DOHH2 (cell line): ENCODE measurements around the gene GRK4.

Source experiments
- H3F3A ChIP-seq: fragments of 200-600 bp; sonication (generic), shearing (Covaris generic); 2 replicates; pipeline ENCODE4 v1.6.0; 2016; ENCODE audit warnings: antibody characterized with exemption, mild to moderate bottlenecking; ENCODE audit not compliant: control insufficient read depth, insufficient read depth
- H3K27ac ChIP-seq: fragments of 200-600 bp; sonication (generic); 2 replicates; pipeline ENCODE4 v1.5.1; 2014; ENCODE audit warnings: low read depth, mild to moderate bottlenecking, low read length, moderate library complexity
- H3K27me3 ChIP-seq: fragments of 200-600 bp; sonication (generic); 2 replicates; pipeline ENCODE4 v1.6.1; 2014; ENCODE audit warnings: mild to moderate bottlenecking, low read length, mixed read lengths; ENCODE audit not compliant: control insufficient read depth
- H3K36me3 ChIP-seq: fragments of 200-600 bp; sonication (generic); 2 replicates; pipeline ENCODE4 v1.6.1; 2014; ENCODE audit warnings: mild to moderate bottlenecking, low read length, moderate library complexity, mixed read lengths; ENCODE audit not compliant: control insufficient read depth
- H3K4me1 ChIP-seq: fragments of 200-600 bp; sonication (generic); 2 replicates; pipeline ENCODE4 v1.6.1; 2014; ENCODE audit warnings: mild to moderate bottlenecking, low read length, mixed read lengths; ENCODE audit not compliant: control insufficient read depth
- H3K4me2 ChIP-seq: fragments of 200-600 bp; sonication (generic); 2 replicates; pipeline ENCODE4 v1.6.0; 2014; ENCODE audit warnings: mild to moderate bottlenecking, low read length, moderate library complexity
- H3K4me3 ChIP-seq: fragments of 200-600 bp; sonication (generic); 2 replicates; pipeline ENCODE4 v1.5.1; 2014; ENCODE audit warnings: mild to moderate bottlenecking, low read length, mixed read lengths
- H3K79me2 ChIP-seq: fragments of 200-600 bp; sonication (generic); 2 replicates; pipeline ENCODE4 v1.6.1; 2014; ENCODE audit warnings: mild to moderate bottlenecking, low read length, mixed read lengths; ENCODE audit not compliant: control insufficient read depth
- H3K9me2 ChIP-seq: fragments of 200-600 bp; sonication (generic); replicated peaks from 2 replicates; pipeline ENCODE4 v1.6.1; 2014; ENCODE audit warnings: mild to moderate bottlenecking, low read length, mixed read lengths; ENCODE audit not compliant: control insufficient read depth
- H3K9me3 ChIP-seq: fragments of 200-600 bp; sonication (generic); 2 replicates; pipeline ENCODE4 v1.6.1; 2014; ENCODE audit warnings: antibody characterized with exemption, low read length, mixed read lengths; ENCODE audit not compliant: control insufficient read depth, insufficient read depth
- H4K20me1 ChIP-seq: fragments of 200-600 bp; sonication (generic); 2 replicates; pipeline ENCODE4 v1.6.0; 2014; ENCODE audit warnings: low read depth, mild to moderate bottlenecking, antibody characterized with exemption, low read length, moderate library complexity; ENCODE audit not compliant: control insufficient read depth, insufficient read depth
- EZH2phosphoT487 ChIP-seq: fragments of 200-600 bp; sonication (generic); IDR thresholded peaks from 2 replicates; pipeline ENCODE4 v1.6.1; 2017; ENCODE audit warnings: borderline replicate concordance, mild to moderate bottlenecking, antibody characterized with exemption, low read length, moderate library complexity, mixed read lengths
- TF ChIP-seq, protein P1 (sequence below): fragments of 200-600 bp; sonication (generic); IDR thresholded peaks from one replicate; pipeline ENCODE4 v1.5.1; 2014; ENCODE audit warnings: antibody characterized with exemption, mild to moderate bottlenecking, low read depth, low read length; ENCODE audit not compliant: poor library complexity, severe bottlenecking

The GRK4 gene

DNA sequence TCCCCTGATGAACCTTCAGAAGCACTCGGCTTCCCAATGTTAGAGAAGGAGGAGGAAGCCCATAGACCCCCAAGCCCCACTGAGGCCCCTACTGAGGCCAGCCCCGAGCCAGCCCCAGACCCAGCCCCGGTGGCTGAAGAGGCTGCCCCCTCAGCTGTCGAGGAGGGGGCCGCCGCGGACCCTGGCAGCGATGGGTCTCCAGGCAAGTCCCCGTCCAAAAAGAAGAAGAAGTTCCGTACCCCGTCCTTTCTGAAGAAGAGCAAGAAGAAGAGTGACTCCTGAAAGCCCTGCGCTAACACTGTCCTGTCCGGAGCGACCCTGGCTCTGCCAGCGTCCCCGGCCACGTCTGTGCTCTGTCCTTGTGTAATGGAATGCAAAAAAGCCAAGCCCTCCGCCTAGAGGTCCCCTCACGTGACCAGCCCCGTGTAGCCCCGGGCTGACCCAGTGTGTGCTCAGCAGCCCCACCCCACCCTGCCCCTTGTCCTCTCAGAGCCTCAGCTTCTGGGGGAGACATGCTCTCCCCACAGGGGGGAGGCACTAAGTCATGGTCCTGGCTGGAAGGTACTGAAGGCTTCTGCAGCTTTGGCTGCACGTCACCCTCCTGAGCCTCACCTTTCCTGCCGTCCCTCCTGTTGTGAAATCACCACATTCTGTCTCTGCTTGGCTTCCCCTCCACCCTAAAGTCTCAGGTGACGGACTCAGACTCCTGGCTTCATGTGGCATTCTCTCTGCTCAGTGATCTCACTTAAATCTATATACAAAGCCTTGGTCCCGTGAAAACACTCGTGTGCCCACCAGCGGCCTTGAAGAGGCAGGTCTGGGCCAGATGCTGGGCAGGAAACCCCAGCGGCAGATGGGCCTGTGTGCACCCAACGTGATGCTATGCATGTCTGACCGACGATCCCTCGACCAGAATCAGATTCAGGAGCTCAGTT lies 34.9 kb upstream of the GRK4 start:
- peaks cover 34% of the 10 kb centered on the region for H3K36me3 ChIP-seq
- peaks cover 13% of the 10 kb centered on the region for H3K79me2 ChIP-seq
- no peak overlapping the region for H3K4me3 ChIP-seq
- no peak overlapping the region for H3K27ac ChIP-seq
- no peak for TF ChIP-seq EZH2phosphoT487
- TF ChIP-seq, protein P1, sequence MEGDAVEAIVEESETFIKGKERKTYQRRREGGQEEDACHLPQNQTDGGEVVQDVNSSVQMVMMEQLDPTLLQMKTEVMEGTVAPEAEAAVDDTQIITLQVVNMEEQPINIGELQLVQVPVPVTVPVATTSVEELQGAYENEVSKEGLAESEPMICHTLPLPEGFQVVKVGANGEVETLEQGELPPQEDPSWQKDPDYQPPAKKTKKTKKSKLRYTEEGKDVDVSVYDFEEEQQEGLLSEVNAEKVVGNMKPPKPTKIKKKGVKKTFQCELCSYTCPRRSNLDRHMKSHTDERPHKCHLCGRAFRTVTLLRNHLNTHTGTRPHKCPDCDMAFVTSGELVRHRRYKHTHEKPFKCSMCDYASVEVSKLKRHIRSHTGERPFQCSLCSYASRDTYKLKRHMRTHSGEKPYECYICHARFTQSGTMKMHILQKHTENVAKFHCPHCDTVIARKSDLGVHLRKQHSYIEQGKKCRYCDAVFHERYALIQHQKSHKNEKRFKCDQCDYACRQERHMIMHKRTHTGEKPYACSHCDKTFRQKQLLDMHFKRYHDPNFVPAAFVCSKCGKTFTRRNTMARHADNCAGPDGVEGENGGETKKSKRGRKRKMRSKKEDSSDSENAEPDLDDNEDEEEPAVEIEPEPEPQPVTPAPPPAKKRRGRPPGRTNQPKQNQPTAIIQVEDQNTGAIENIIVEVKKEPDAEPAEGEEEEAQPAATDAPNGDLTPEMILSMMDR = no peak
- no peaks in the 10 kb centered on the region for H4K20me1 ChIP-seq
- H3K4me1 ChIP-seq = peaks cover 27% of the 10 kb centered on the region
- H3F3A ChIP-seq = peaks cover 6% of the 10 kb centered on the region; the same call in 1 of the 2 replicates
- no peaks in the 10 kb centered on the region for H3K27me3 ChIP-seq
- H3K9me3 ChIP-seq = no peaks in the 10 kb centered on the region
- no peaks in the 10 kb centered on the region for H3K9me2 ChIP-seq
- H3K4me2 ChIP-seq = no peak overlapping the region

DNA sequence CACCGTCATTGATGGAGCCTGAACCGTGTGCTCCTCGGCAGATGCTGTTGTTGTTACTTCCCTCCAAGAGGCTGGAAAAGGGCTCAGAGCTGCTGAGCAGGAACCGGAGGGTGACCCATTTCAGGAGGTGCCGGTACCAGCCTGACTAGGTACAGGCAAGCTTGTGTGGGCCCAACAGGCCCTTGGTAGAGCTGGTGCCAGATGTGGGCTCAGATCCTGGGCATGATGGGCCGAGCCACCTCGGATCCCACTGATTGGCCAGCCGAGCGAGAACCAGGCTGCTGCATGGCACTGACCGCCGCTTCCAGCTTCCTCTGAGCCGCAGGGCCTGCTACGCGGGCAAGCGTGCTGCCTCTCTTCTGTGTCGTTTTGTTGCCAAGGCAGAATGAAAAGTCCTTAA lies 33.9 kb upstream of the GRK4 start:
- no peak overlapping the region for H3K4me2 ChIP-seq

DNA sequence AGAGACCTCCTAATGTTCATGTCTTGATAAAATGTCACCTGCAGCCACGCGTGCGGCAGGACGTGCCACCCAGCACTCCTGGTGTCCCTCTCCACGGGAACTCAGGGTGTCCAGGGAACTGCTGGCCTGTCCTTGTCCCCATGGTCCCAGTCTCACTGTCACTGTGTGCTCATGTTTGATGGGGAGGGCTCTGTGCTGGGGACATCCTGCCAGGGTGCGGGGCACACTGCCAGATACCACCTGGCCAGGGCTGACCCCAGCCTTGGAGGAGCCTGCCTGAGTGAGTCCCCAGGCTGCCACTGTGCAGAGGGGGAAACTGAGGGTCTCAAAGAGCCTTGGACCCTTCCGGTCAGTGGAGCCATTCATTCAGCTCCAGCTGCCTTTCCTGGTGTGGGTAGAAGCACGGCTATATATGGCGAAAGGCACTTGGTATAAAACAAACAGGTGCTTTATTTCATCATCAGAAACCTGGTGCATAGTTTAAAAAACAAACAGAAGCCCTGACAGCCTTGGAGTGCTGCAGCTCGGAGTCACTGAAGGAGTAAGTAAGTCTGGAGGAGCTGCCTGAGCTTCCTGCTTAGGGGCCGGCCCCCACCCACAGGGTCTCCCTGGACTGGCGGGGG lies 33.1 kb upstream of the GRK4 start:
- H3K27ac ChIP-seq = no peak overlapping the region
- H3K4me2 ChIP-seq = no peak overlapping the region
- no peak for TF ChIP-seq EZH2phosphoT487
- TF ChIP-seq, protein P1 = no peak
- peaks cover 34% of the 10 kb centered on the region for H3K36me3 ChIP-seq
- peaks cover 23% of the 10 kb centered on the region for H3K79me2 ChIP-seq
- H3F3A ChIP-seq = peaks cover 5% of the 10 kb centered on the region; the same call in 1 of the 2 replicates
- H3K9me3 ChIP-seq = no peaks in the 10 kb centered on the region
- H3K4me3 ChIP-seq = no peak overlapping the region
- H3K9me2 ChIP-seq = no peaks in the 10 kb centered on the region
- H3K4me1 ChIP-seq = peaks cover 31% of the 10 kb centered on the region
- H3K27me3 ChIP-seq = no peaks in the 10 kb centered on the region
- no peaks in the 10 kb centered on the region for H4K20me1 ChIP-seq

More for the DNA sequence above, 33.9 kb upstream of the GRK4 start:
- no peak overlapping the region for H3K4me3 ChIP-seq
- peaks cover 31% of the 10 kb centered on the region for H3K4me1 ChIP-seq
- no peaks in the 10 kb centered on the region for H3K27me3 ChIP-seq
- peaks cover 6% of the 10 kb centered on the region; the same call in 1 of the 2 replicates for H3F3A ChIP-seq
- H3K27ac ChIP-seq = no peak overlapping the region
- H3K9me2 ChIP-seq = no peaks in the 10 kb centered on the region
- TF ChIP-seq, protein P1 = no peak
- TF ChIP-seq EZH2phosphoT487 = no peak
- peaks cover 34% of the 10 kb centered on the region for H3K36me3 ChIP-seq
- H3K79me2 ChIP-seq = peaks cover 19% of the 10 kb centered on the region
- no peaks in the 10 kb centered on the region for H3K9me3 ChIP-seq
- H4K20me1 ChIP-seq = no peaks in the 10 kb centered on the region
